Right atrium auricular region (tissue), 2 donors: ENCODE measurements around the gene DLX5. TPM values are rescaled to one million over a fixed set of nuclear protein-coding genes. Genes with fewer than 3 reads are reported as not detected.

Experiments
- DNase-seq: peaks from one replicate; pipeline ENCODE4 v3.0.0-alpha.2; 2019; ENCODE audit warnings: low spot score
- H3K27ac ChIP-seq, 2 donors: fragments of 200-600 bp; sonication (generic); 1 replicate in 1 of 2; 2 replicates in 1 of 2; pipeline ENCODE4 v1.5.1; 2016 to 2019
- H3K27me3 ChIP-seq, 2 donors: fragments of 200-600 bp; sonication (generic); one replicate each; pipeline versions ENCODE4 v1.5.1 to v1.6.0; 2017 to 2019
- H3K36me3 ChIP-seq: fragments of 200-600 bp; sonication (generic); one replicate; pipeline ENCODE4 v1.5.1; 2016
- H3K4me1 ChIP-seq, 2 donors: fragments of 200-600 bp; sonication (generic); one replicate each; pipeline versions ENCODE4 v1.5.1 to v1.6.0; 2017 to 2019
- H3K4me3 ChIP-seq, 2 donors: fragments of 200-600 bp; sonication (generic); 1 replicate in 1 of 2; 2 replicates in 1 of 2; pipeline ENCODE4 v1.5.1; 2017 to 2019; ENCODE audit warnings: mild to moderate bottlenecking in 1 of 2, moderate library complexity in 1 of 2
- H3K9me3 ChIP-seq, 2 donors: fragments of 200-600 bp; sonication (generic); one replicate each; pipeline ENCODE4 v1.5.1; 2019
- CTCF ChIP-seq, 2 donors: fragments of 200-600 bp; sonication (generic); IDR thresholded peaks; one replicate each; pipeline ENCODE4 v1.5.1; 2019; ENCODE audit warnings: antibody characterized with exemption in 2 of 2
- total RNA-seq, 2 donors: library from RNA; depleted of rRNA; stranded (reverse); fragments of >200 nt; gene quantifications; one replicate each; pipeline ENCODE4 v1.1.0, GENCODE V29; 2016

Gene DLX5
- total RNA-seq, 2 donors from 2014 or later = not detected

GRCh38 chr7:97027427-97028234 lies 3.0 kb upstream of the DLX5 start:
- Histone ChIP-seq H3K9me3 (no peaks in the 10 kb centered on the region), H3K4me3 (peak overlapping the region; percentile 20 to 41), H3K27ac (no peak overlapping the region), H3K36me3 (no peaks in the 10 kb centered on the region), H3K4me1 (peaks cover 0 to 32% of the 10 kb centered on the region in 2 donors), H3K27me3 (peaks cover 14 to 36% of the 10 kb centered on the region in 2 donors)
- TF ChIP-seq CTCF (IDR thresholded peaks at IDR 0.05) = peak; percentile 85 to 89
- DNase-seq = peak; percentile 86

- Histone ChIP-seq H3K36me3 (no peaks in the 10 kb centered on the region), H3K27me3 (peaks cover 20 to 43% of the 10 kb centered on the region in 2 donors), H3K4me3 (peak overlapping the region; percentile 20 to 41), H3K9me3 (no peaks in the 10 kb centered on the region), H3K27ac (no peak overlapping the region), H3K4me1 (peaks cover 0 to 33% of the 10 kb centered on the region in 2 donors)
- DNase-seq = no peak
- TF ChIP-seq CTCF (IDR thresholded peaks at IDR 0.05) = no peak
Observed at GRCh38 chr7:97026715-97027426, 2.2 kb upstream of the DLX5 start.

- peaks cover 26 to 51% of the 10 kb centered on the region in 2 donors for H3K27me3 ChIP-seq
- TF ChIP-seq CTCF (IDR thresholded peaks at IDR 0.05) = no peak
- peak overlapping the region in 1 of 2 donors; percentile 41 for H3K4me3 ChIP-seq
- H3K9me3 ChIP-seq = no peaks in the 10 kb centered on the region
- no peak overlapping the region for H3K27ac ChIP-seq
- H3K36me3 ChIP-seq = no peaks in the 10 kb centered on the region
- no peak for DNase-seq
- H3K4me1 ChIP-seq = peaks cover 0 to 41% of the 10 kb centered on the region in 2 donors
Observed at GRCh38 chr7:97025983-97026714, 1.5 kb upstream of the DLX5 start.

- Histone ChIP-seq H3K4me3 (peak overlapping the region in 1 of 2 donors; percentile 43), H3K36me3 (no peaks in the 10 kb centered on the region), H3K27me3 (peaks cover 37 to 61% of the 10 kb centered on the region in 2 donors), H3K27ac (no peak overlapping the region), H3K4me1 (peaks cover 0 to 47% of the 10 kb centered on the region in 2 donors), H3K9me3 (no peaks in the 10 kb centered on the region)
- no peak for DNase-seq
- no peak for TF ChIP-seq CTCF (IDR thresholded peaks at IDR 0.05)
Observed at GRCh38 chr7:97025130-97025499, 484 bp upstream of the DLX5 start.

GRCh38 chr7:97022491-97023306 lies 1.9 kb downstream of the DLX5 start:
- no peak for TF ChIP-seq CTCF (IDR thresholded peaks at IDR 0.05)
- no peaks in the 10 kb centered on the region for H3K36me3 ChIP-seq
- DNase-seq = no peak
- H3K4me1 ChIP-seq = peaks cover 0 to 52% of the 10 kb centered on the region in 2 donors
- no peak overlapping the region for H3K27ac ChIP-seq
- H3K4me3 ChIP-seq = peak overlapping the region in 1 of 2 donors; percentile 43
- no peaks in the 10 kb centered on the region for H3K9me3 ChIP-seq
- peaks cover 51 to 81% of the 10 kb centered on the region in 2 donors for H3K27me3 ChIP-seq
